Fibroblast of lung (primary cell): ENCODE results near the gene POU3F3. TPM values are rescaled to one million over a fixed set of nuclear protein-coding genes. Genes with fewer than 3 reads are reported as not detected.

Source experiments
- DNase-seq, 2 donors: peaks; one replicate each; pipeline versions ENCODE4 v3.0.0 to v3.0.0-alpha.2; 2010; ENCODE audit warnings: low read depth in 2 of 2
- H2AFZ ChIP-seq: 2 replicates; pipeline ENCODE4 v1.5.1; 2012; ENCODE audit warnings: low read length, control low read depth, inconsistent platforms
- H3K27ac ChIP-seq: 2 replicates; pipeline ENCODE4 v1.5.1; 2011; ENCODE audit warnings: low read length, control low read depth; ENCODE audit not compliant: insufficient read depth
- H3K27me3 ChIP-seq: 2 replicates; pipeline ENCODE4 v1.5.1; 2011; ENCODE audit warnings: mild to moderate bottlenecking, low read length; ENCODE audit not compliant: control insufficient read depth, insufficient read depth
- H3K36me3 ChIP-seq: 2 replicates; pipeline ENCODE4 v1.5.1; 2011; ENCODE audit warnings: low read length; ENCODE audit not compliant: control insufficient read depth, insufficient read depth
- H3K4me1 ChIP-seq: 2 replicates; pipeline ENCODE4 v1.5.1; 2011; ENCODE audit warnings: low read length; ENCODE audit not compliant: control insufficient read depth, insufficient read depth; ENCODE audit errors: extremely low read depth
- H3K4me2 ChIP-seq: 2 replicates; pipeline ENCODE4 v1.5.1; 2011; ENCODE audit warnings: low read length, control low read depth; ENCODE audit not compliant: insufficient read depth; ENCODE audit errors: extremely low read depth
- H3K4me3 ChIP-seq, 4 experiments: fragments of 200-600 bp in 1 of 4; sonication (generic) in 1 of 4; replicated peaks in 1 of 4; 2 replicates each; pipeline ENCODE4 v1.5.1; 2011 to 2016; ENCODE audit warnings: low read length in 4 of 4, low read depth in 3 of 4, mild to moderate bottlenecking in 3 of 4, control low read depth in 2 of 4, inconsistent platforms in 1 of 4, mixed read lengths in 1 of 4; ENCODE audit not compliant: insufficient read depth in 1 of 4; ENCODE audit errors: control extremely low read depth in 1 of 4
- H3K79me2 ChIP-seq: 2 replicates; pipeline ENCODE4 v1.5.1; 2012; ENCODE audit warnings: mild to moderate bottlenecking, low read length, inconsistent platforms; ENCODE audit not compliant: control insufficient read depth, insufficient read depth
- H3K9ac ChIP-seq: 2 replicates; pipeline ENCODE4 v1.5.1; 2011; ENCODE audit warnings: mild to moderate bottlenecking, low read length, control low read depth; ENCODE audit not compliant: insufficient read depth
- H3K9me3 ChIP-seq: 2 replicates; pipeline ENCODE4 v1.5.1; 2012; ENCODE audit warnings: low read depth, low read length; ENCODE audit not compliant: control insufficient read depth, insufficient read depth
- H4K20me1 ChIP-seq: 2 replicates; pipeline ENCODE4 v1.5.1; 2011; ENCODE audit warnings: low read length; ENCODE audit not compliant: control insufficient read depth, insufficient read depth; ENCODE audit errors: extremely low read depth
- EZH2 ChIP-seq: IDR thresholded peaks from 2 replicates; pipeline ENCODE4 v1.5.1; 2012; ENCODE audit warnings: low read length, control low read depth, mild to moderate bottlenecking; ENCODE audit errors: missing control alignments
- polyA plus RNA-seq, 2 donors: library from polyadenylated mRNA; depleted of rRNA in 1 of 2; stranded (reverse) in 1 of 2; unstranded in 1 of 2; fragments of >200 nt; gene quantifications; 2 replicates each; pipeline ENCODE4 v1.2.1, GENCODE V29; 2011 to 2012; ENCODE audit warnings: missing spikeins in 1 of 2
- total RNA-seq: library from RNA; depleted of rRNA; stranded (reverse); fragments of >200 nt; gene quantifications from 2 replicates; pipeline ENCODE4 v1.2.1, GENCODE V29; 2014
- TF ChIP-seq, protein P1 (sequence below), 2 donors: IDR thresholded peaks in 1 of 2; conservative IDR thresholded peaks in 1 of 2; 1 replicate in 1 of 2; 2 replicates in 1 of 2; pipeline ENCODE4 v1.5.1; 2011 to 2012; ENCODE audit warnings: low read length in 2 of 2, control low read depth in 1 of 2, inconsistent platforms in 1 of 2, low read depth in 1 of 2, mild to moderate bottlenecking in 1 of 2

POU3F3 gene
- total and polyA plus RNA-seq, 2 donors (not counting 1 experiment from before 2014, with no cell fraction given) = 0.01 TPM; not detected in 1

DNA sequence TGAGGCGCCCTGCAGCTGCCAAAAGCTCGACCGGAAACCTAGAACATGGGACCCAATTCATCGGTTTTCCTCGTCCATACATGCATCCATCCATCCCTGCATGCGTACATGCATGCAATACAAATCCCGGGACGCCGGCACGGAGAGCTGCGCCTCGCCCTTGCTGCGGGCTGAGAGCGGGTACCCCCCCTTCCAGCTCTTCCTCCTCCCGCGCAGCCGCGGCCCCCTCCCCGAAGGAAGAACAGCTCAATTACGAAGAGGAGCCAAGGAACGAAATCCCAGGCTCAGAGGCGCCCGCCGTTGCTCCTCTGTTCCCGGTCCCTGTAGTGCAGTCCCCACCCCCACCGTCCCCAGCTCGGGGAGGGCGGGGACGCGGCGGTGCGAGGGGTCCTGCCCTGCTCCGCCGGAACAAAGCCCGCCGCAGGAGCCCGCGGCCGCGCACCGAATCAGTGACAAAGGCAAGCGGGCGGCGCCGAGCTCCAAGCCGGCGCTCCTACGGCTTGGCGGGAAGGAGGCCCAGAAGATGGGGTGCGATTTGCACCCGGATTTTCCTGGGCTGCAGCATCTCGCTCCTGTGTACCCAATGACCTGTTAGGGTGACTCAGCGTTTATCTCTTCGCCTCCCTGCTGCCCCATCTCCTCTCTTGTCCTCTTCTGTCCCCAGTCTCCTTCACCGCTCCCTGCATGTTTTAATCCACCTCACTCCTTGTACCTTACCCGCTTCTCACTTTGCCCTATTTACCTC is 8.9 kb upstream of the POU3F3 start:
- peak in 1 of 2 donors; percentile 25 for DNase-seq
- TF ChIP-seq, protein P1, sequence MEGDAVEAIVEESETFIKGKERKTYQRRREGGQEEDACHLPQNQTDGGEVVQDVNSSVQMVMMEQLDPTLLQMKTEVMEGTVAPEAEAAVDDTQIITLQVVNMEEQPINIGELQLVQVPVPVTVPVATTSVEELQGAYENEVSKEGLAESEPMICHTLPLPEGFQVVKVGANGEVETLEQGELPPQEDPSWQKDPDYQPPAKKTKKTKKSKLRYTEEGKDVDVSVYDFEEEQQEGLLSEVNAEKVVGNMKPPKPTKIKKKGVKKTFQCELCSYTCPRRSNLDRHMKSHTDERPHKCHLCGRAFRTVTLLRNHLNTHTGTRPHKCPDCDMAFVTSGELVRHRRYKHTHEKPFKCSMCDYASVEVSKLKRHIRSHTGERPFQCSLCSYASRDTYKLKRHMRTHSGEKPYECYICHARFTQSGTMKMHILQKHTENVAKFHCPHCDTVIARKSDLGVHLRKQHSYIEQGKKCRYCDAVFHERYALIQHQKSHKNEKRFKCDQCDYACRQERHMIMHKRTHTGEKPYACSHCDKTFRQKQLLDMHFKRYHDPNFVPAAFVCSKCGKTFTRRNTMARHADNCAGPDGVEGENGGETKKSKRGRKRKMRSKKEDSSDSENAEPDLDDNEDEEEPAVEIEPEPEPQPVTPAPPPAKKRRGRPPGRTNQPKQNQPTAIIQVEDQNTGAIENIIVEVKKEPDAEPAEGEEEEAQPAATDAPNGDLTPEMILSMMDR (conservative IDR thresholded peaks at IDR 0.05 in 1 of 2, IDR thresholded peaks at IDR 0.05 in 1 of 2; ENCODE audit: low read depth in 1 of 2, low read length in 2 of 2) = no peak
- peak; percentile 64 for TF ChIP-seq EZH2
- H4K20me1 ChIP-seq = no peaks in the 10 kb centered on the region
- no peak overlapping the region for H2AFZ ChIP-seq
- H3K4me3 ChIP-seq = no peak overlapping the region
- no peaks in the 10 kb centered on the region for H3K36me3 ChIP-seq
- H3K79me2 ChIP-seq = no peaks in the 10 kb centered on the region
- H3K27ac ChIP-seq = no peak overlapping the region
- H3K4me1 ChIP-seq = no peaks in the 10 kb centered on the region
- H3K27me3 ChIP-seq = peaks cover 37% of the 10 kb centered on the region
- H3K9me3 ChIP-seq = no peaks in the 10 kb centered on the region
- H3K9ac ChIP-seq = no peak overlapping the region
- no peak overlapping the region for H3K4me2 ChIP-seq

DNA sequence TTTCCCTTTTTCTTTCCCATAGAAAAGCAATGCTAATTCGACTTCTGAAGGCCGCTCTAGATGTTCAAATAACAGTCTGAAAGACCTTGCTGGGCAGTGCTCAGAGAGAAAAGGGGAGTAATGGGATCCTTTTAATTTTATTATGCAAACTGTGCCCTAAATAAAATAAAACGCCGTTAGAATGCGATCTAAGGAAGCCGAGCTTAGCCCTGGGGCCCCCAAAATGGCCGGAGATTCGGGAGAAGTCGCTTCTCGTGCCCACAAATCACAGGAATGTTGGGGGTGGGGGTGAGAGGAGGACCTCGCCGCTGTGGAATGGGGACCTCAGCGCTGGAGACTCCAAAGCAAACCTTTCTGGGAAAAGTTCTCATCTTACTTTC is 8.4 kb upstream of the POU3F3 start:
- H4K20me1 ChIP-seq = no peaks in the 10 kb centered on the region
- no peak overlapping the region for H2AFZ ChIP-seq
- H3K79me2 ChIP-seq = no peaks in the 10 kb centered on the region
- H3K27ac ChIP-seq = no peak overlapping the region
- TF ChIP-seq, protein P1 (conservative IDR thresholded peaks at IDR 0.05 in 1 of 2, IDR thresholded peaks at IDR 0.05 in 1 of 2; ENCODE audit: low read depth in 1 of 2, low read length in 2 of 2) = no peak
- peak; percentile 16 for TF ChIP-seq EZH2
- no peak overlapping the region for H3K9ac ChIP-seq
- peak in 1 of 2 donors; percentile 51 for DNase-seq
- H3K36me3 ChIP-seq = no peaks in the 10 kb centered on the region
- H3K4me1 ChIP-seq = no peaks in the 10 kb centered on the region
- no peak overlapping the region for H3K4me3 ChIP-seq
- H3K9me3 ChIP-seq = no peaks in the 10 kb centered on the region
- peaks cover 37% of the 10 kb centered on the region for H3K27me3 ChIP-seq
- no peak overlapping the region for H3K4me2 ChIP-seq

DNA sequence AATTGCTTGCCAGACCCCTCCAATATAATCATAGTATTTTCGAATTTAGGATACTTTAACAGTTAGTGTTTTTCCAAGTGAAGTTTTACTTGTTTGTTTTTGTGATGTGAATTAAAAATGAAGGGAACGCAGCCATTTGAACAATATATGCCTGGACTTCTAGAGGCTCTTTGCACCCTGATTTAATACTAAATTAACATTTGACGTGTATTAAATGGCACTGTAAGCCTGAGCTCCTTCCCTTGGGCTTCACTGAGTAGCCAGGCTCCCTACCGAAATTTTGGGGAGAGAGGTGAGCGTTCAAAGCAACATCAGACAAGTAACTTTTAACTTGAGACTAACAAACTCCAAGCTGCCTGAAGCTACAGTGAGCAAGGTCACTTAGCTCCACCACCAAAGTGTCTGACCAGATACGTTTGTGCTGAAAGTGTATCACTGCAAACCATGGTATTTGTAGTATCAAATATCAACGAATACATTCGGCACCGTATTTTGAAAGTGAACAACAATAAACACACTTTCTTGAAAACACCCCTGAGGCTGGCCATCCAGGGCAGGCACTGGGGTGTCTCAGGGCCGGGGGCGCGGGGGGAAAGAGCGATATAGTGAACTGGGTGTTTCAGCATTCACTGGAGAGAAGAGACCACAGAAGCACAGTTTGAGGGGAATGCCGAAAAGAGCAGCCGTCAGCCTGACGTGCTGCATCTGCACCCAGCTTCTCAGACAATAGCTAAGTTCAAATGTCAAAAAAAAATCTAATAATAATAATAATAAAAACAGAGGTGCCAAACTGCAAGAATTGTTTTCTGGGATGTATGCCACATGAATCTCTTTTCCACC is 7.7 kb upstream of the POU3F3 start:
- peak in 1 of 2 donors; percentile 43 for DNase-seq
- Histone ChIP-seq H3K9ac (no peak overlapping the region), H3K36me3 (no peaks in the 10 kb centered on the region), H3K4me3 (no peak overlapping the region), H2AFZ (no peak overlapping the region), H3K4me1 (no peaks in the 10 kb centered on the region), H3K9me3 (no peaks in the 10 kb centered on the region), H3K4me2 (no peak overlapping the region), H3K27me3 (peaks cover 37% of the 10 kb centered on the region), H3K27ac (no peak overlapping the region), H3K79me2 (no peaks in the 10 kb centered on the region), H4K20me1 (no peaks in the 10 kb centered on the region)
- TF ChIP-seq, protein P1 (conservative IDR thresholded peaks at IDR 0.05 in 1 of 2, IDR thresholded peaks at IDR 0.05 in 1 of 2; ENCODE audit: low read depth in 1 of 2, low read length in 2 of 2) = no peak
- TF ChIP-seq EZH2 = no peak
